ENCODE data around the gene RESF1. TPM values are rescaled to one million over a fixed set of nuclear protein-coding genes. Genes with fewer than 3 reads are reported as not detected.
A peak's percentile ranks its signal among the peaks of the same experiment; 100 is the strongest.

The RESF1 gene
- total and polyA plus RNA-seq, 2 of the 13 experiments (the other 11 are each of a cell fraction or from before 2014, with no cell fraction given) = 7.9 to 16.8 TPM

- TF ChIP-seq EHMT2 (IDR thresholded peaks at IDR 0.05; ENCODE audit: borderline replicate concordance, low read depth, low read length) (no peak), GTF2F1 (IDR thresholded peaks at IDR 0.05; ENCODE audit: low read length) (no peak), SMARCE1 (IDR thresholded peaks at IDR 0.05; ENCODE audit: borderline replicate concordance) (no peak), MTERF4 (CRISPR knock-in tag; IDR thresholded peaks at IDR 0.05) (no peak), CREBL2 (CRISPR knock-in tag; IDR thresholded peaks at IDR 0.05; ENCODE audit: borderline replicate concordance) (no peak), ZNF800 (CRISPR knock-in tag; IDR thresholded peaks at IDR 0.05) (no peak), TMF1 (CRISPR knock-in tag; IDR thresholded peaks at IDR 0.05; ENCODE audit: low read depth) (no peak)
These were observed 7.3 kb upstream of the RESF1 start (continued) for GRCh38 chr12:31951939-31952338.

GRCh38 chr12:31952418-31952817 lies 6.8 kb upstream of the RESF1 start:
- no peak overlapping the region for H3K4me3 ChIP-seq (replicated peaks in 1 of 3; ENCODE audit: insufficient read depth in 1 of 3, low read depth in 2 of 3, low read length in 3 of 3)
- peaks cover 28% of the 10 kb centered on the region for H3K4me1 ChIP-seq (ENCODE audit: insufficient read depth, low read length)
- ATAC-seq = no peak
- in situ Hi-C loops (cut with HindIII; ENCODE audit: extremely low pct_ligation_motif_present, low pct_unique_long_range_greater_than_20kb) = no loop called here
- H3K4me2 ChIP-seq (ENCODE audit: low read depth, low read length) = no peak overlapping the region
- H3K79me2 ChIP-seq (ENCODE audit: insufficient read depth, low read length) = no peaks in the 10 kb centered on the region
- H3K27me3 ChIP-seq (ENCODE audit: control insufficient read depth in 1 of 2, insufficient read depth in 2 of 2, low read length in 2 of 2) = no peaks in the 10 kb centered on the region
- ChIA-PET POLR2A (no interaction called here), CTCF (ENCODE audit: low intra/inter-chr PET ratio, low total read pairs) (no interaction called here)
- no peak overlapping the region for H3K9ac ChIP-seq (ENCODE audit: insufficient read depth, low read depth, low read length)
- no peak for TF ChIP-seq RNF219 (CRISPR knock-in tag; IDR thresholded peaks at IDR 0.05)
- peak; percentile 81 for TF ChIP-seq ATF7 (IDR thresholded peaks at IDR 0.05)
- TF ChIP-seq ATF7 (CRISPR knock-in tag; IDR thresholded peaks at IDR 0.05) = no peak
- TF ChIP-seq MAZ (IDR thresholded peaks at IDR 0.05; ENCODE audit: borderline replicate concordance, low read depth, low read length) = no peak
- no peak for TF ChIP-seq MAZ (CRISPR knock-in tag; IDR thresholded peaks at IDR 0.05; ENCODE audit: low read depth)
- 92% methylated on average over 5 of the region's 5 CpGs for WGBS (ENCODE audit: low lambda C conversion rate)
- H3K27ac ChIP-seq (ENCODE audit: extremely low read length, insufficient read depth, low read length) = no peak overlapping the region
- peaks cover 11% of the 10 kb centered on the region; the same call in 1 of the 2 replicates for H3K9me3 ChIP-seq (ENCODE audit: low read length)
- intact Hi-C loops (cut with micrococcal nuclease; ENCODE audit: unreplicated experiment) = no loop called here
- no peak for FAIRE-seq
- H4K20me1 ChIP-seq (ENCODE audit: insufficient read depth, low read length) = no peaks in the 10 kb centered on the region
- BruUV-seq (replicated peaks) = no TSS peak
- no peak for DNase-seq (ENCODE audit: low spot score)
- no peaks in the 10 kb centered on the region for H3K36me3 ChIP-seq (replicated peaks in 1 of 2; ENCODE audit: control insufficient read depth in 1 of 2, insufficient read depth in 2 of 2, low read length in 2 of 2)
- H2AFZ ChIP-seq (ENCODE audit: low read length) = no peak overlapping the region
